NCI-H2196 treated with DMSO at 0.1 percent for 48 hours (cell line): ENCODE results near the gene FUS.
"Not testable (repeated sequence)": the region's sequence is repeated elsewhere in the genome, so short reads cannot be mapped to it uniquely, and the experiment has no call there.

Experiments used
- DNase-seq: peaks from one replicate; lab custom pipeline; 2025; ENCODE audit not compliant: unreplicated experiment; lab: John Stamatoyannopoulos, UW

The FUS gene

GRCh38 chr16:31185339-31185738 is 5.4 kb downstream of the FUS start:
- no peak for DNase-seq

- DNase-seq = no peak
These were observed 6.2 kb downstream of the FUS start for GRCh38 chr16:31186176-31186575.

DNA sequence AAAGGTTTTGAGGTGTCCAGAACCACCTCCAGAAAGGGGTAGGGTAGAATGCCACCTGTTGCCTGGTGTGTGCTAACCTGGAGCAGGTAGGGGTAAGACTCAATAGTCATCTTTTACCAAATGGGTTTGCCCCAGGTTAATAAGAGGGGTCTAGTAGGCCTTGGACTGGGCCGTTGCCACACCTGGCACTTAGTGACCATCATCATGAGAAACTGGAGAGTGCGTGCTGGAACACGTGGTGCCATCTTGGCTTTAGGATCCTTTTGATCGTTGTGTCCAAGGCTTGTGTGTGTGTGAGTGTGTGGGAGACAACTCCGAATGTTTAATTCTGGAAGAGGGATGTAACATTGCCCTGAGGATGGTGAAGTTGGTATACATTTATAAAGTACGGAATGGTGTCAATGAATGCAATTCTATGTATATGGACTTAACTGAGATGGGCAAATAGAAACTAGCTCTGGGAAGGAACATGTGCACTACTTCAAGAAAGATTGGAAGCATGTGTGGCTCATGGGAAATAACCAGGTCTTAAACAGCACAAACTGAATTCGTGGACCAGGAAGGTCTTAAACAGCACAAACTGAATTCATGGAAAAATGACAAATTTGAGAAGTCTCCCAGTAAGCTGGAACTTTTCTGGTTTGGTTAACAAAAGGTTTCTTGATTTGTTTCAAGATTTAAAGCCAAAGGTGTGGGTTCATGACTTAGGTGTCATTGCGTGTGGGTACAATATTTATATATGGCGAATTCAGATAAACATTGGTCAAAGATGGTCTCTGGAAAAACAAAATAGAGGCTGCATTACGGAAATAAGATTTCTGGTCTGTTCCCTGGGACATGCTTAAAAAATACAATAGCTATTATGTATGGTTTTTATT is 7.2 kb downstream of the FUS start:
- no peak for DNase-seq

GRCh38 chr16:31187808-31188189 is 7.9 kb downstream of the FUS start:
- DNase-seq = no peak

DNA sequence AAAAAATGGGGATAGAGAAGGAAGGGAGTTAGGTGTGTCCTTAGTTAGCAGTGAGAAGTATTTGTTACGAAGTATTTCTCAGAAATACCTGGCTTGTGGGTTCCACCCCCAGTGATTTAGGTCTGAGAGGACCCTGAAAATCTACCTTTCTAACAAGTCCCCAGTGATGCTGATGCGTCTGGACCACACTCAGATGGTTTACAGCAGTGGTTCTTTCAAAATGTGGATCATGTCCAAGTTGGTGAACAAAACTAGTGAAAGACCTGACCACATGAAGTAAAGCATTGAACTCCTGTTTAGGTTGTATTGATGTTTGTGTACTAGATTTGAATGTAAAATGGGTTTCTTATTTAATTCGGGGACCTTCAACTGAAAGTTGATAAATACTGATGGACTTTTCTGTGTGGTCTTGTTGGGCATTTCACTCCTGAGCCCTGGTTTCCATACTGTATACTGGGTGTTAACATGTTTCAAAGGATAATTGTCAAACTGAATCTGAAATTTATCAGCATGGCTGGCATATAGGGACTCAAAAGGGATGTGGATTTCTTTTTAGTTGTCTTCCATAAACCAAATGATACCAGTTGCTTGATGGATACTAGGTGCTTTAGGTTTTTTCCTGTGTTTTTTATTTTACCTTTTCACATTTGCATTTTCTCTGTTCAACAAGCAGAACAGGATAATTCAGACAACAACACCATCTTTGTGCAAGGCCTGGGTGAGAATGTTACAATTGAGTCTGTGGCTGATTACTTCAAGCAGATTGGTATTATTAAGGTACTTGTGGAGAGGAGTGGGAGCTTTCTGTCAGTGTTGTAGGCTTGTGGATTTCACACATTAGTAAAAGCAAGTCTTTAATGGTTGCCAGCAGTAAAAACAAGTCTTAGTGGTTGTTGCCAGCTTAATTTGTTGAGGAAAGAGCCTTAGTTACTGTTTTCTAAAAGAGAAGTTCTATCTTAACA is 8.8 kb downstream of the FUS start:
- DNase-seq = no peak

DNA sequence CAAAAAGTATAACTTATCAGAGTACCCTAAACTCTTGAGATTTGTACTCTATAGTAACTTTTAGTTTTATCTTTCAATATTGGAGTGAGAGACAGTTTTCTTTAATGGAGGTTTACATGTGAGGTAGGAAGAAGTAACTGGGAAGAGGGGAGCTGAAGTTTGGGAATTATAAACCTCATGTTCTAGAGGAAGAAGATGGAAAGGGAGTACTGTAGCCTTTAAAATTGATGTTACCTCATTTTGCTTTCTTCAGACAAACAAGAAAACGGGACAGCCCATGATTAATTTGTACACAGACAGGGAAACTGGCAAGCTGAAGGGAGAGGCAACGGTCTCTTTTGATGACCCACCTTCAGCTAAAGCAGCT is 9.5 kb downstream of the FUS start:
- no peak for DNase-seq

DNA sequence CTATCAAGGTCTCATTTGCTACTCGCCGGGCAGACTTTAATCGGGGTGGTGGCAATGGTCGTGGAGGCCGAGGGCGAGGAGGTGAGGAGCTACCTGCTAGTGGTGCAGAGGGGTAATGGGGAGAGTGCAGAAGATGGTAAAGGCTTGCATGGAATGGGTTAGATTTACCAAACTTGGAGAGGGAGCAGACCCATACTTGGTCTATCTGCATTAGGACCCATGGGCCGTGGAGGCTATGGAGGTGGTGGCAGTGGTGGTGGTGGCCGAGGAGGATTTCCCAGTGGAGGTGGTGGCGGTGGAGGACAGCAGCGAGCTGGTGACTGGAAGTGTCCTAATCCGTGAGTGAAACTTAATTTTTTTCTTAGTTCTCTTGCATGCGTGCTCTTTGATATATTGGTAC is 10.1 kb downstream of the FUS start:
- no peak for DNase-seq

DNA sequence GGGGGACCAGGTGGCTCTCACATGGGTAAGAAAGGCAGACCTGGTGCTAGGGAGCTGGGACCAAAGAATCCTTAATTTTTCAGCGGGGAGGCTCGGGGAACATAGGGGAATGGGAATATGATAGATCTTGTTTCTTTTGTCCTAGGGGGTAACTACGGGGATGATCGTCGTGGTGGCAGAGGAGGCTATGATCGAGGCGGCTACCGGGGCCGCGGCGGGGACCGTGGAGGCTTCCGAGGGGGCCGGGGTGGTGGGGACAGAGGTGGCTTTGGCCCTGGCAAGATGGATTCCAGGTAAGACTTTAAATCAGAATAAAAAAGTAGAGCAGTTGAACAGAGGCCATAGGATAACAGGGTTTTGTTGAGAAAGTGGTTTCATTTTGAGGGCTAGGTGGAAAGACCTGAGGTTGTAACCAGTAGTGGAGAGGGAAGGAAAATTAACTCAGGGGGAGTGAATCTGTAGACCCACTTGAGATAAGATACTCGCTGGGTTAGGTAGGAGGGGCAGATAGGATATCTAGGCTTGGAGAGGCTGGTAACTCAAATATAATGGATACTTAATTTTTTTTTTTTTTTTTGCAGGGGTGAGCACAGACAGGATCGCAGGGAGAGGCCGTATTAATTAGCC is 11.0 kb downstream of the FUS start:
- DNase-seq = no peak

DNA sequence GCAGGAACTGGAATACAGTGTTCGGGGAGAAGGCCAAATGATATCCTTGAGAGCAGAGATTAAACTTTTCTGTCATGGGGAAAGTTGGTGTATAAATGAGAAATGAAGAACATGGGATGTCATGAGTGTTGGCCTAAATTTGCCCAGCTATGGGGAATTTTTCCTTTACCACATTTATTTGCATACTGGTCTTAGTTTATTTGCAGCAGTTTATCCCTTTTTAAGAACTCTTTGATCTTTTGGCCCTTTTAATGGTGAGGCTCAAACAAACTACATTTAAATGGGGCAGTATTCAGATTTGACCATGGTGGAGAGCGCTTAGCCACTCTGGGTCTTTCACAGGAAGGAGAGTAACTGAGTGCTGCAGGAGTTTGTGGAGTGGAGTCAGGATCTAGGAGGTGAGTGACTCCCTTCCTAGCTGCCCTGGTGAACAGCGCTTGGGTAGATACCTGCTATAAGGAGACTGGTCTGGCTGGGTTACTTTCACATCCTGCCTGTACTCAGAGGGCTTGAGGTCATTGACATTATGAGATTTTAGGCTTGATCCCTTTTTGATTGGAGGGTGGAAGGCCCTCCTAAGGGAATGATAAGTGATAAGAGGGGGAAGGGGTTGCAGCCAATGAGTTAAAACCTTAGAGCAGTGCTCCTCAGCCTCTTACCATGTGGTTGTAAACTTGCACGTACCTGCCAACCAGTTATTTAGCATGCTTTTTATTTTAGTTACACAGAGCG is 11.9 kb downstream of the FUS start:
- DNase-seq = no peak

DNA sequence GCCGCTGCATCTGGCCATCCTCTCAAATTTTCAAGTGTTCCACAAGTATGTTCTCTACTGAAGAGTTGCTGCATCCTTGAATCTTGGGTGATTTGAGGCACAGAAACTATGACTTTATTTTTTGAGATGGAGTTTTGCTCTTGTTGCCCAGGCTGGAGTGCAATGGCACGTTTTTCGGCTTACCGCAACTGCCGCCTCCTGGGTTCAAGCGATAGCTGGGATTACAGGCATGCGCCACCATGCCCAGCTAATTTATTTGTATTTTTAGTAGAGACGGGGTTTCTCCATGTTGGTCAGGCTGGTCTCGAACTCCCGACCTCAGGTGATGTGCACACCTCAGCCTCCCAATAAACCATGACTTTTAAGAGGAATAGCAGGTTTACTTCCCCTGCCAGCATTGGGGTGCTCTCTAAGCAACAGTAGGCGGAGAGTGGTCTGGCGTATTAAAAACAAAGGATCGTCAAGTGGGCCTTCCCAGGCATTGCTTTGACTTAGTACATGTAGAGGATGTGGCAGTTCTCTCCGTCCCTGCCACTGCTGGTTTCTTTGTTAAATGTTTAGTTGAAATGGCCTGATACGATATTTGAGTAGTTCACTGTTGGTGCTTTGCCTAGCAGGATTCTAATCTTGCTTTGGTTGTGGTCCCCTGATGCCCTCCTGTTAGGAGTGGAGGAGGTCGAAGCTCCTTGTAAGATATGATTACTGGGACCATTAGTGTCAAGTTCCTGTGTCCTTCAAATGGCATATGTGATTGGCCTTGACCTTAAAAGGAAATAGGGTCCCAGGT is 13.1 kb downstream of the FUS start:
- DNase-seq = no peak

GRCh38 chr16:31193874-31194273 is 13.9 kb downstream of the FUS start:
- no peak for DNase-seq

- no peak for DNase-seq
These were observed 15.0 kb downstream of the FUS start for GRCh38 chr16:31194898-31195297.

GRCh38 chr16:31195861-31196260 is 15.9 kb downstream of the FUS start:
- not testable (repeated sequence) for DNase-seq

- DNase-seq = no peak
These were observed 16.6 kb downstream of the FUS start for GRCh38 chr16:31196324-31197088.

DNA sequence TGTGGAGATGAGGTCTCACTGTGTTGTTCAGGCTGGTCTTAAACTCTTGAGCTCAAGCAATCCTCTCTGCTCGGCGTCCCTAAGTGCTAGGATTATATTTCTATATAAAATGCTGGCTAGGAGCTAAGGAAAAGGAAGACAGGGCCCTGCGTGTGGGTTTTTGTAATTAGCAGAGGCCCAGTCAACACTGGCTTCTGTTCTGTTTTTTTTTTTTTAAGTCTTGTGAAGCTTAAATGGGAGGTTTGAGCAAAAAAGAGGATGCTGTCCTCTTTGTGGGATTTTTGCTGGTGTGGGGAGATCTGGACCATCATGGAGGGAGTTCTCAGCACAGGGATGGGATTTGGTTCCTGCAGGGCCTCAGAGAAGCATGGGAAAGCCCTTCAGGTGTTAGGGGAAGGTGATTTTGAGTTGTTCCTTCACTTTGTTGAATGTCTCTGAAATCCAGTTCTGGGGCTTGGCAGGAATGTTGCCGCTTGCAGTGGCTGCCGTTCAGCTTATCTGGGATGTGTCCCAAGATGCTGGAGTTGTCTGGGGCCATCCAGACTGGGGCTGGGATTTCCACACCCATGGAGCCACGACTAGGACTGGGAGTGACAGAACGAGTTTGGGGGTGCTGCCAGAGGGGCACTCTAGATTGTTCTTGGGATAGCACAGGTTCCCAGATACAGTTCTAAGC is 18.4 kb downstream of the FUS start:
- no peak for DNase-seq

DNA sequence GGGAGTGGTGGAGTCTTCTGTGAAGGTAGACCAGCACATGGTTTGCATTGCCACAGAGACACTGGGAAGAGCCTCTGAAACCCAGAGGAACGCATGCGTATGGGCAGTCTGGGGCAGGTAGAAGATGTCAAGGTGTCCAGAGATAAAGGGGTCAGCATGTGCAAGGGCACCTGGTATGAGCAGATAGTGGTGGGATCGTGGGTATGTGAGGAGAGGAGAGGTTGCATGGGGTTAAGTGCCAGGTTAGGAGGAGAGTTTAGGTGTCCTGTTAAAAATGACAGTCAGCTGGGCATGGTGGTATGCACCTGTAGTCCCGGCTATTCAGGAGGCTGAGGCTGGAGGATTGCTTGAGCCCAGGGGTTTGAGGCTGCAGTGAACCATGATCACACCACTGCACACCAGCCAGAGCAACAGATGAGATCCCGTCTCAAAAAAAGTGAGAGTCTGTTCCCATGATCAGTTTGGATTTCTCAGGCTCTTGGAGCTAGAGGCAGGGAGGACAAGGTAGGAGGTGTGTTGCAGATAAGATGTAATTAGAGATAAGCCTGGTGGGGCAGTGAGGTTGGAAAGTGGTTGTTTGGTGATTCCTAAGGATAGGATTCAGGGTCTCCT is 19.6 kb downstream of the FUS start:
- no peak for DNase-seq

DNA sequence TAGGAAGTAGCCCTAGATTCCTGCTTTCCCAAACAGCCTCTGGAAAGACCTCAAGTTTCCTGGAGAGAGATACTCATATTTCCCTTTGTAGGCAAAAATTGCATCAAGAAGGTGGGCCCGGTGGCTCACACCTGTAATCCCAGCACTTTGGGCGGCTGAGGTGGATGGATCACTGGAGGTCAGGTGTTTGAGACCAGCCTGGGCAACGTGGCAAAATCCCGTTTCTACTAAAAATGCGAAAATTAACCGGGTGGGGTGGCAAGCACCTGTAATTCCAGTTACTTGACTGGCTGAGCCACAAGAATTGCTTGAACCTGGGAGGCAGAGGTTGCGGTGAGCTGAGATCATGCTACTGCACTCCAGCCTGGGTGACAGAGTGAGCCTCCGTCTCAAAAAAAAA is 20.2 kb downstream of the FUS start:
- DNase-seq = not testable (repeated sequence)

GRCh38 chr16:31200821-31201568 is 21.1 kb downstream of the FUS start:
- no peak for DNase-seq
